PC-9 (cell line): ENCODE measurements around the gene SORCS2. TPM values are rescaled to one million over a fixed set of nuclear protein-coding genes. Genes with fewer than 3 reads are reported as not detected.

Experiments used
- BruUV-seq: library from RNA; stranded (reverse); fragments of 400-500 nt; replicated peaks from 2 replicates; lab custom pipeline; 2021; lab: Mats Ljungman, UMichigan
- CTCF ChIA-PET: fragments of 300-600 bp; sonication (Branson Sonifier 250); formaldehyde crosslinking; loops from one replicate; lab custom pipeline; 2022; ENCODE audit warnings: antibody characterized with exemption; lab: Charles Lee
- POLR2A ChIA-PET: fragments of 300-600 bp; sonication (Branson Sonifier 250); formaldehyde crosslinking; loops from one replicate; lab custom pipeline; 2022; ENCODE audit warnings: antibody characterized with exemption; ENCODE audit not compliant: unreplicated experiment; lab: Charles Lee
- DNase-seq, 2 experiments: peaks; one replicate each; pipeline versions ENCODE4 v3.0.0 to v3.0.0-alpha.2; 2015 to 2022; ENCODE audit warnings: mixed read lengths in 1 of 2
- H2AFZ ChIP-seq: fragments of 200-600 bp; sonication (generic); 2 replicates; pipeline ENCODE4 v1.8.1; 2017; ENCODE audit warnings: antibody characterized with exemption
- H3F3A ChIP-seq: fragments of 200-600 bp; sonication (generic); 2 replicates; pipeline ENCODE4 v1.8.1; 2017; ENCODE audit warnings: antibody characterized with exemption, mild to moderate bottlenecking, low read depth; ENCODE audit not compliant: insufficient read depth
- H3K27ac ChIP-seq: fragments of 200-600 bp; sonication (generic); 2 replicates; pipeline ENCODE4 v1.6.1; 2016; ENCODE audit warnings: mixed run types
- H3K27me3 ChIP-seq: fragments of 200-600 bp; sonication (generic); 2 replicates; pipeline ENCODE4 v1.6.1; 2016; ENCODE audit warnings: low read depth, mixed run types; ENCODE audit not compliant: insufficient read depth
- H3K36me3 ChIP-seq: fragments of 200-600 bp; sonication (generic); 2 replicates; pipeline ENCODE4 v1.6.1; 2016; ENCODE audit warnings: low read depth, mixed run types
- H3K4me1 ChIP-seq: fragments of 200-600 bp; sonication (generic); replicated peaks from 2 replicates; pipeline ENCODE4 v1.6.1; 2016; ENCODE audit warnings: mixed run types; ENCODE audit not compliant: insufficient read depth
- H3K4me2 ChIP-seq: fragments of 200-600 bp; sonication (generic); 2 replicates; pipeline ENCODE4 v1.6.1; 2017; ENCODE audit warnings: mixed run types
- H3K4me3 ChIP-seq: fragments of 200-600 bp; sonication (generic); 2 replicates; pipeline ENCODE4 v1.6.1; 2016; ENCODE audit warnings: mixed run types
- H3K79me2 ChIP-seq: fragments of 200-600 bp; sonication (generic); 2 replicates; pipeline ENCODE4 v1.6.1; 2017; ENCODE audit warnings: low read depth, mixed run types
- H3K9me2 ChIP-seq: fragments of 200-600 bp; sonication (generic); 2 replicates; pipeline ENCODE4 v1.8.1; 2017; ENCODE audit warnings: mild to moderate bottlenecking; ENCODE audit not compliant: insufficient read depth
- H3K9me3 ChIP-seq: fragments of 200-600 bp; sonication (generic); 2 replicates; pipeline ENCODE4 v1.8.1; 2016; ENCODE audit warnings: low read depth; ENCODE audit not compliant: insufficient read depth
- H4K20me1 ChIP-seq: fragments of 200-600 bp; sonication (generic); 2 replicates; pipeline ENCODE4 v1.8.1; 2017; ENCODE audit not compliant: insufficient read depth
- CTCF ChIP-seq: fragments of 200-600 bp; sonication (generic); conservative IDR thresholded peaks from 2 replicates; pipeline ENCODE4 v1.6.1; 2017; ENCODE audit warnings: mixed run types, antibody characterized with exemption, mild to moderate bottlenecking, moderate library complexity
- EZH2 ChIP-seq: fragments of 200-600 bp; sonication (generic); IDR thresholded peaks from 2 replicates; pipeline ENCODE4 v1.8.0; 2017; ENCODE audit warnings: antibody characterized with exemption, low read depth
- intact Hi-C: fragments of 100-400 bp; cut with micrococcal nuclease; formaldehyde crosslinking; loops from one replicate; pipeline ENCODE4 v1.10.0; 2022; ENCODE audit not compliant: unreplicated experiment
- total RNA-seq: library from RNA; stranded (reverse); gene quantifications from 2 replicates; pipeline ENCODE4 v1.2.3, GENCODE V29; 2021

SORCS2 gene
- total RNA-seq, 1 experiment from 2014 or later, result 25.8 TPM

GRCh38 chr4:7261087-7261486 lies 68.7 kb downstream of the SORCS2 start:
- Histone ChIP-seq H3K4me2 (no peak overlapping the region), H3K27me3 (no peaks in the 10 kb centered on the region), H3K9me3 (no peaks in the 10 kb centered on the region), H3F3A (peaks cover 20% of the 10 kb centered on the region), H3K79me2 (no peaks in the 10 kb centered on the region), H4K20me1 (no peaks in the 10 kb centered on the region), H3K27ac (no peak overlapping the region), H3K4me1 (peaks cover 26% of the 10 kb centered on the region), H2AFZ (no peak overlapping the region), H3K9me2 (no peaks in the 10 kb centered on the region), H3K4me3 (no peak overlapping the region), H3K36me3 (no peaks in the 10 kb centered on the region)
- ChIA-PET CTCF (no interaction called here), POLR2A (no interaction called here)
- BruUV-seq, result no TSS peak
- TF ChIP-seq CTCF (no peak), EZH2 (no peak)
- DNase-seq, result no peak
- intact Hi-C loops, result no loop called here

GRCh38 chr4:7261536-7261935 lies 69.2 kb downstream of the SORCS2 start:
- TF ChIP-seq EZH2 (no peak), CTCF (no peak)
- BruUV-seq, result no TSS peak
- H3K4me1 ChIP-seq, result peaks cover 29% of the 10 kb centered on the region

GRCh38 chr4:7262134-7262533 lies 69.8 kb downstream of the SORCS2 start:
- TF ChIP-seq EZH2 (no peak), CTCF (no peak)
- peak overlapping the region; percentile 98 for H3K27ac ChIP-seq

More at GRCh38 chr4:7261536-7261935, 69.2 kb downstream of the SORCS2 start:
- Histone ChIP-seq H3K4me2 (no peak overlapping the region), H3K36me3 (no peaks in the 10 kb centered on the region), H3K9me3 (no peaks in the 10 kb centered on the region), H3K79me2 (no peaks in the 10 kb centered on the region), H2AFZ (no peak overlapping the region), H3K27me3 (no peaks in the 10 kb centered on the region), H3K4me3 (no peak overlapping the region), H3K9me2 (no peaks in the 10 kb centered on the region), H3K27ac (no peak overlapping the region), H3F3A (peaks cover 20% of the 10 kb centered on the region), H4K20me1 (no peaks in the 10 kb centered on the region)
- DNase-seq, result no peak
- ChIA-PET CTCF (no interaction called here), POLR2A (no interaction called here)
- intact Hi-C loops, result no loop called here

More at GRCh38 chr4:7262134-7262533, 69.8 kb downstream of the SORCS2 start:
- intact Hi-C loops, result loop anchor here (2.0 kb wide), 1 partner anchor 55 kb away; no protein-coding TSS in a partner anchor
- Histone ChIP-seq H3K9me3 (no peaks in the 10 kb centered on the region), H3K36me3 (no peaks in the 10 kb centered on the region), H3K27me3 (no peaks in the 10 kb centered on the region), H2AFZ (no peak overlapping the region), H3F3A (peaks cover 20% of the 10 kb centered on the region), H3K4me2 (peak overlapping the region; percentile 73), H3K79me2 (no peaks in the 10 kb centered on the region), H4K20me1 (no peaks in the 10 kb centered on the region), H3K9me2 (no peaks in the 10 kb centered on the region), H3K4me3 (no peak overlapping the region), H3K4me1 (peaks cover 35% of the 10 kb centered on the region)
- ChIA-PET POLR2A (no interaction called here), CTCF (no interaction called here)
- BruUV-seq, result no TSS peak
- no peak for DNase-seq
